Testis (tissue), 2 donors: ENCODE measurements around the gene ALK.

Source experiments
- CTCF ChIP-seq, 3 experiments: fragments of 450-650 bp in 2 of 3; fragments of 200-600 bp in 1 of 3; sonication (generic) in 1 of 3; IDR thresholded peaks; one replicate each; pipeline ENCODE4 v1.5.1; 2016 to 2019; ENCODE audit warnings: antibody characterized with exemption in 3 of 3, mild to moderate bottlenecking in 2 of 3, moderate library complexity in 1 of 3
- POLR2A ChIP-seq: fragments of 450-650 bp; IDR thresholded peaks from one replicate; pipeline ENCODE4 v1.6.1; 2017; ENCODE audit warnings: antibody characterized with exemption, mild to moderate bottlenecking, moderate library complexity

GRCh38 chr2:29394311-29394980 lies 526.9 kb downstream of the ALK start:
- no peak for TF ChIP-seq CTCF (IDR thresholded peaks at IDR 0.05)
- TF ChIP-seq POLR2A: no peak
